GM23338 (cell line): Measurements from ENCODE around the gene CLCN6.

ENCODE experiments used
- CREB1 ChIP-seq: fragments of 250-450 bp; sonication (Bioruptor Pico); IDR thresholded peaks from 2 replicates; pipeline ENCODE4 v1.5.0; 2020; ENCODE audit warnings: low read depth, mild to moderate bottlenecking, moderate library complexity
- CTCF ChIP-seq, 2 experiments: fragments of 200-600 bp in 1 of 2; sonication (generic) in 1 of 2; conservative IDR thresholded peaks; 2 replicates each; pipeline versions ENCODE4 v1.5.1 to v1.6.1; 2016 to 2017; ENCODE audit warnings: antibody characterized with exemption in 2 of 2, low read depth in 2 of 2, mild to moderate bottlenecking in 2 of 2, moderate library complexity in 1 of 2
- ETS1 ChIP-seq: IDR thresholded peaks from 2 replicates; pipeline ENCODE4 v1.6.1; 2016; ENCODE audit warnings: antibody characterized with exemption
- EZH2 ChIP-seq: fragments of 200-600 bp; sonication (generic); IDR thresholded peaks from one replicate; pipeline ENCODE4 v1.8.0; 2017; ENCODE audit warnings: antibody characterized with exemption, mild to moderate bottlenecking, low read depth; ENCODE audit not compliant: unreplicated experiment
- EZH2phosphoT487 ChIP-seq: fragments of 200-600 bp; sonication (generic); IDR thresholded peaks from one replicate; pipeline ENCODE4 v1.8.1; 2018; ENCODE audit warnings: antibody characterized with exemption; ENCODE audit not compliant: unreplicated experiment
- JUNB ChIP-seq: IDR thresholded peaks from one replicate; pipeline ENCODE4 v1.6.1; 2016; ENCODE audit warnings: antibody characterized with exemption; ENCODE audit not compliant: unreplicated experiment
- NANOG ChIP-seq: IDR thresholded peaks from 2 replicates; pipeline ENCODE4 v1.6.1; 2016; ENCODE audit warnings: antibody characterized with exemption, borderline replicate concordance
- POLR2AphosphoS5 ChIP-seq: IDR thresholded peaks from 2 replicates; pipeline ENCODE4 v1.6.1; 2016; ENCODE audit warnings: antibody characterized with exemption, low read depth
- REST ChIP-seq: IDR thresholded peaks from one replicate; pipeline ENCODE4 v1.6.1; 2018; ENCODE audit warnings: antibody characterized with exemption; ENCODE audit not compliant: unreplicated experiment
- STAT1 ChIP-seq: IDR thresholded peaks from one replicate; pipeline ENCODE4 v1.6.1; 2016; ENCODE audit warnings: antibody characterized with exemption; ENCODE audit not compliant: unreplicated experiment
- ZNF114 ChIP-seq: fragments of 250-450 bp; sonication (Bioruptor Pico); IDR thresholded peaks from 2 replicates; pipeline ENCODE4 v1.5.0; 2020; ENCODE audit warnings: mild to moderate bottlenecking, moderate library complexity
- ZNF331 ChIP-seq: fragments of 250-450 bp; sonication (Bioruptor Pico); IDR thresholded peaks from 2 replicates; pipeline ENCODE4 v1.5.0; 2020; ENCODE audit warnings: low read depth, mild to moderate bottlenecking, moderate library complexity

- TF ChIP-seq CREB1 = no peak
- no peak for TF ChIP-seq CTCF (conservative IDR thresholded peaks at IDR 0.05; ENCODE audit: low read depth in 2 of 2)
- TF ChIP-seq EZH2 = no peak
- TF ChIP-seq NANOG = no peak
- no peak for TF ChIP-seq REST
- TF ChIP-seq POLR2AphosphoS5 = no peak
- no peak for TF ChIP-seq ZNF114 (CRISPR knock-in tag)
- no peak for TF ChIP-seq ZNF331 (CRISPR knock-in tag)
- TF ChIP-seq EZH2phosphoT487 = no peak
- no peak for TF ChIP-seq JUNB
- TF ChIP-seq ETS1 = no peak
- no peak for TF ChIP-seq STAT1
These were observed 44.7 kb upstream of the CLCN6 start for GRCh38 chr1:11761285-11761684.
